Measurements from ENCODE around the gene CCL27. TPM values are rescaled to one million over a fixed set of nuclear protein-coding genes. Genes with fewer than 3 reads are reported as not detected.
A peak's percentile ranks its signal among the peaks of the same experiment; 100 is the strongest.

CCL27 gene
- total RNA-seq, 4 donors from 2014 or later = 45.1 TPM; not detected in 3

GRCh38 chr9:34637356-34638137 is 24.9 kb downstream of the CCL27 start, which contains the start of gene SIGMAR1:
Gene SIGMAR1 (minus strand): TSS chr9:34637787. CDS start chr9:34637697, 90 bp downstream.
- WGBS, 2 donors = 0 to 1% methylated on average over 22 to 34 of the region's 74 CpGs
- Histone ChIP-seq H3K27ac (peak within 1 kb of the TSS; percentile 63 to 92 (median 86)), H3K27me3 (no peaks in the 10 kb centered on the region)

DNA sequence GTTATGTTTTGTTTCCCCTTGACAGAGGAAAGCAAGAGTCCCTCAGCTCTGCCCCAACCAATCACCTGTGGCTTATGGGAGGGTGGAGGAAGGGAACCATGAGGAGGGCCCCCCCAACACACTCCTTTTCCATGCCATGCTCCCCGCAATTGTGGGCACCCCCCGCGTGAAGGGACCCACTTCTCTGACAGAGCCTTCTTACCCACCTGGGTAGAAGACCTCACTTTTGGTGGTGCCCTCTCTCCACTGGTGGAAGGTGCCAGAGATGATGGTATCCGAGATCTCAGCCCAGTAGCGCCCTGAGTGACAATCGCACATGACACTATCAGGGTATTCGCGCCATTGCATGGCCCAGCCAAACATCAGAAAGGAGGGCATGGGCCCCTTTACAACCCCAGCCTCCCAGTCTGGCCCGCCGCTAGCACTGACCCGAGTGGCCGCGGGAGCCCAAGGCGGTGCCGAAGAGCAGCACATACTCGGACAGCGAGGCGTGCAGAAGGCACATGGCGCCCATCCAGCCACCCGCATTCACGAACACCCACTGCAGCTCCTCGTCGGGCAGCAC is 25.6 kb downstream of the CCL27 start:
- DNase-seq (ENCODE audit: low spot score in 2 of 2) = no peak
- H3K27ac ChIP-seq = peak overlapping the region; percentile 63 to 92 (median 86)
- peaks cover 0 to 14% (median 0%) of the 10 kb centered on the region in 3 donors for H3K36me3 ChIP-seq
- peak overlapping the region; percentile 64 to 94 (median 85) for H3K4me3 ChIP-seq
- peaks cover 0 to 47% (median 12%) of the 10 kb centered on the region in 4 donors for H3K4me1 ChIP-seq
- no peaks in the 10 kb centered on the region for H3K27me3 ChIP-seq
- WGBS, 2 donors = 3 to 5% methylated on average over 8 to 18 of the region's 23 CpGs
- no peaks in the 10 kb centered on the region for H3K9me3 ChIP-seq
- TF ChIP-seq POLR2A (IDR thresholded peaks at IDR 0.05) (no peak), CTCF (IDR thresholded peaks at IDR 0.05) (no peak), EP300 (IDR thresholded peaks at IDR 0.05) (no peak)

More at GRCh38 chr9:34637356-34638137, 24.9 kb downstream of the CCL27 start, which contains the start of gene SIGMAR1:
- Histone ChIP-seq H3K36me3 (peaks cover 0 to 14% (median 0%) of the 10 kb centered on the region in 3 donors), H3K9me3 (no peaks in the 10 kb centered on the region), H3K4me1 (peaks cover 0 to 47% (median 12%) of the 10 kb centered on the region in 4 donors), H3K4me3 (peak within 1 kb of the TSS; percentile 64 to 94 (median 85))
- TF ChIP-seq POLR2A (IDR thresholded peaks at IDR 0.05) (peak; percentile 68 to 84), CTCF (IDR thresholded peaks at IDR 0.05) (peak in 2 of 5 experiments; percentile 20 to 51), EP300 (IDR thresholded peaks at IDR 0.05) (peak in 1 of 2 donors; percentile 89)
- peak; percentile 88 to 89 for DNase-seq (ENCODE audit: low spot score in 2 of 2)

GRCh38 chr9:34635556-34635955 is 26.9 kb downstream of the CCL27 start:
- H3K27ac ChIP-seq = peak overlapping the region in 1 of 4 donors; percentile 20
- no peak for DNase-seq (ENCODE audit: low spot score in 2 of 2)
- H3K9me3 ChIP-seq = no peaks in the 10 kb centered on the region
- 85 to 89% methylated on average over 14 of the region's 14 CpGs for WGBS, 2 donors
- no peaks in the 10 kb centered on the region for H3K27me3 ChIP-seq
- peaks cover 0 to 51% (median 12%) of the 10 kb centered on the region in 4 donors for H3K4me1 ChIP-seq
- H3K36me3 ChIP-seq = peaks cover 0 to 14% (median 0%) of the 10 kb centered on the region in 3 donors
- TF ChIP-seq CTCF (IDR thresholded peaks at IDR 0.05) (no peak), POLR2A (IDR thresholded peaks at IDR 0.05) (no peak), EP300 (IDR thresholded peaks at IDR 0.05) (no peak)
- no peak overlapping the region for H3K4me3 ChIP-seq

- Histone ChIP-seq H3K9me3 (no peaks in the 10 kb centered on the region), H3K4me3 (no peak overlapping the region), H3K36me3 (peaks cover 0 to 14% (median 0%) of the 10 kb centered on the region in 3 donors), H3K27me3 (peaks cover 0 to 8% of the 10 kb centered on the region in 2 donors), H3K4me1 (peaks cover 0 to 58% (median 12%) of the 10 kb centered on the region in 4 donors), H3K27ac (peak overlapping the region in 1 of 4 donors; percentile 7)
- 55 to 60% methylated on average over 3 of the region's 3 CpGs for WGBS, 2 donors
- DNase-seq (ENCODE audit: low spot score in 2 of 2) = no peak
- no peak for TF ChIP-seq POLR2A (IDR thresholded peaks at IDR 0.05)
- no peak for TF ChIP-seq EP300 (IDR thresholded peaks at IDR 0.05)
- no peak for TF ChIP-seq CTCF (IDR thresholded peaks at IDR 0.05)
Measured at GRCh38 chr9:34634551-34635248, 27.8 kb downstream of the CCL27 start.

Data from tibial nerve (tissue), 4 donors.